Stimulated activated CD4-positive, alpha-beta T cell treated with anti-CD3 and anti-CD28 coated beads, Interleukin-4, amount 100 ng/mL, for 24 hours (primary cell): ENCODE data around the gene SARS1.

ENCODE experiments used
- DNase-seq: peaks from one replicate; pipeline ENCODE4 v3.0.0-alpha.2; 2020

SARS1 gene

DNA sequence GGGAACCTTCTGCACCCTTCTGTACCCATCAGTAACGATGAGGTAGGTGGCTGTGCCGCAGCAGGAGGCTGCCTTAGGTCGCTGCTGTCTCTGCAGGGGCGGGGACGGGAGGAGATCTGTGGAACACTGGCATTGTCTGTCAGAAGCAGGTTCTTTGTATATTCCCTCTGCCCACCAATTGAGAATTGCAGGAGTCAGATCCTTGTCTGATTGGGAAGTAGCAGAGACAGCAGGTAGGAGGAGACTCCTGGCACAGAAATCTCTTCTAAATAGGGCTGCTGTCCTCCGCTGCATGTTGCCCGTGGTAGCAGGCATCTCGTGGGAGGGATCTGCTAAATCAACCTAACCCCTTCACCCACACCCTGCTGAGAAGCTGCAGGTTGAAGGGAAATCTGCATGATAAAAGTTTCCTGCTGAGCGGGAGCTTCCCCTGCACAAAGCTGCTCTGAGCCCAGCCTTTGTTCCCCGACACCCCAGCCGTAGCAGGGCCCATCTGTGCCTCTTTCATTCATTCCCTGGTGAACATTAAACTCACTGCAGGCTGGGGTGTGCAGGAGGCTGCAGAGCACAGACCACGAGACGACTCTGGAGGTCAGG is 15.9 kb downstream of the SARS1 start:
- no peak for DNase-seq

DNA sequence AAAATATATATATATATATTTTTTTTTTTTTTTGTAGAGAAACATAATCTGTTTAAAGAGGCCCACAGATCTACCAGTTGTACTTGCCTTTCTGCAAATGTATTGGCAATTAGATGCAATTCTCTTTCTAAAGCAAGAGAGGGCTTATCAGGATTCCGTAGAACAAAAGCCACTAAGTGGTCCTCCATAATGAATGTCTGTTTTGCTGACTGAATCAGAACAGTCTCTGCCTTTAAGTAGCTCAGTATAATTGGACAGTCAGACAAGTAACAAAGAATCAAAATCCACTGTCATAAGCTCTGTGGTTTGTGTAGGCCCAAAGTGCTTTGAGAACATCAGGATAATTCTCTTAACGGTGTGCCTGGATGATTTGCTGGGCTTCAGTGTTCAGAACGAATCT is 17.3 kb downstream of the SARS1 start:
- DNase-seq, result no peak

DNA sequence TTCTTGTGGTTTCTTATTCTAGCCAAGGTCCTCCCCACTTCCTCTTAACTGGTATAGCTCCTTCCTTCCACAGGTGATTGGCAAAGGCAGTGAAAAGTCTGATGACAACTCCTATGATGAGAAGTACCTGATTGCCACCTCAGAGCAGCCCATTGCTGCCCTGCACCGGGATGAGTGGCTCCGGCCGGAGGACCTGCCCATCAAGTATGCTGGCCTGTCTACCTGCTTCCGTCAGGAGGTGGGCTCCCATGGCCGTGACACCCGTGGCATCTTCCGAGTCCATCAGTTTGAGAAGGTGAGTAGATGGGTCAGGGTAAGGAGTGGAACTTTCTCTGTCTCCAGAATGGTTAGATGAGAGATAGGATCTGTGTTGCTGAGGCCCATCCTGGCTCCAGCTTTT is 21.4 kb downstream of the SARS1 start:
- no peak for DNase-seq

DNA sequence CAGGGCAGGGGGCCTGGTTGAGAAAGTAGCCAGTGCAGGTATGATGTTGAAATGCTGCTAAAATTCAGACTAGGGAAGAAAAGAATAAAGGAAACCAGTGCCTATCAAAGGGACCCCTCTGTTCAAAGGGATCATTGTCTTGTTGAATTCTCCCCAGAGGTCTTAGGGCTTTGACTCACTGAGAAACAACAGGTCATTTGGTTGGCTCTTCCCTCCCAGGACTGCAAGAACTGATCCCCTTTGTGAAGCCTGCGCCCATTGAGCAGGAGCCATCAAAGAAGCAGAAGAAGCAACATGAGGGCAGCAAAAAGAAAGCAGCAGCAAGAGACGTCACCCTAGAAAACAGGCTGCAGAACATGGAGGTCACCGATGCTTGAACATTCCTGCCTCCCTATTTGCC is 23.8 kb downstream of the SARS1 start:
- no peak for DNase-seq

DNA sequence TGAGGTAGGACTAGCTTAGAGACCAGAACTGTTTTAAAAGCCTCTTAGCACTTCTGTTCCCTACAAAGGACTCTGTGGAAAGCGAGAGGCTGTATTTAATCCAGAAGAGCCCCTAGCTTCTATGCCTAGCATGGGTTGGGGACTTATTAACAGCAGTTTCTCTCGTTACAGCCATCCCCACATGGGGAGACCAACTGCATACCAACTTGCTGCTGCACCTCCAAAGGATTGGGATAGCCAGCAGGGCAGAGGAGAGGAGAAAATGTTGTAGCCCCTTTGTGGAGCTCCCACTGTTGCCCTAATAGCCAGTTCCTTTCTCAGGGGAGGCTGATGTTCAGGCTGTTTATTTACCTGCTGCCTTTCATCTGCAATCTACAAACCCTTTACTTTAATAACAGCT is 24.7 kb downstream of the SARS1 start:
- no peak for DNase-seq

DNA sequence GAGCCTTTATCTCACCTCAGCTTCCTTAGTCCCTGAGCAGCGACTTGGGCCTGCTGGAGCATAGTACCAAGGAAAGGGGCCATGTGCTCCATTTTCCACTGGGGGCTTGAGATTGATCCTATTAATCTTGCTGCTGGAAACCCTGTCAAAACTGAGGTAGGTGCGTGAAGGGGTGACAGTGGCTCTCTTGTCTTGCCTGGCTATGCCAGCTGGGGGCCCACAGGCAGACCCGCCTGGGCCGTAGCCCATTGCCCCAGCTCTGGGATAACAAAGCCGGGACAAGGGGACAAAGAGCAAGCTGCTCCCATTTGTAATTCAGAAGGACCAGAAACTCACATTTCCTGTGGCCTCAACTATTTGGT is 25.3 kb downstream of the SARS1 start:
- DNase-seq, result no peak

DNA sequence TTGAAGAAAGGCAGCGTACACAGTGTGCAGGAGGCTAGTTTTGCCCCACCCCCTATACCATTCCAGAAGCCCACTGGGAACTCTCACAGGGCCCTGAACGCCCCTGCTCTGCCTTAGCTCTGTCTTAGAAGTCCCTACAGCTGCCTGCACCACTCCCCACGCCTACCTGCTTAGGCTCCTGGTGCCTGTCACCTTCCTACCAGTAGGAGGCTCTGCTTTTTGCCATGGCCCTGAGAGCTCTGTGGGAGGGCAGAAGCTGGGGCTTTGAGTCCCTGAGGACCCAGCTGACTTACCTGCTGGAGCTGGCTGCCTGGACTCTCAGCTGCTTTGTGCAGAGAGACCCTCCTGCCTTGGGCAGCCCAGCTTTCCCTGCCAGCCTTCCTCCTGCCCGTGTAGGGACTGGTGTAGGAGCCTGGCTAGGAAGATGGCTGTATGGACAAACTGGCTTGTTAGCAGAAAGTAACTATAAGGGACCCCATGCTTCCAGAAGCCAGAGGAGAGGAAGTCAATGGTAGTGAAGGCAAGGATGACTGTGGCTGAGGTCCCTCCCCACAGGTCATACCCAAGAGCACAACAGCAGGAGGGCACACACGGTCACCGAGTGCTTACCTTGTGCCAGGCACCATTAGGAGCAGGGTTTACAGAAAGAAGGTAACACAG is 25.8 kb downstream of the SARS1 start:
- peak; percentile 25 for DNase-seq

DNA sequence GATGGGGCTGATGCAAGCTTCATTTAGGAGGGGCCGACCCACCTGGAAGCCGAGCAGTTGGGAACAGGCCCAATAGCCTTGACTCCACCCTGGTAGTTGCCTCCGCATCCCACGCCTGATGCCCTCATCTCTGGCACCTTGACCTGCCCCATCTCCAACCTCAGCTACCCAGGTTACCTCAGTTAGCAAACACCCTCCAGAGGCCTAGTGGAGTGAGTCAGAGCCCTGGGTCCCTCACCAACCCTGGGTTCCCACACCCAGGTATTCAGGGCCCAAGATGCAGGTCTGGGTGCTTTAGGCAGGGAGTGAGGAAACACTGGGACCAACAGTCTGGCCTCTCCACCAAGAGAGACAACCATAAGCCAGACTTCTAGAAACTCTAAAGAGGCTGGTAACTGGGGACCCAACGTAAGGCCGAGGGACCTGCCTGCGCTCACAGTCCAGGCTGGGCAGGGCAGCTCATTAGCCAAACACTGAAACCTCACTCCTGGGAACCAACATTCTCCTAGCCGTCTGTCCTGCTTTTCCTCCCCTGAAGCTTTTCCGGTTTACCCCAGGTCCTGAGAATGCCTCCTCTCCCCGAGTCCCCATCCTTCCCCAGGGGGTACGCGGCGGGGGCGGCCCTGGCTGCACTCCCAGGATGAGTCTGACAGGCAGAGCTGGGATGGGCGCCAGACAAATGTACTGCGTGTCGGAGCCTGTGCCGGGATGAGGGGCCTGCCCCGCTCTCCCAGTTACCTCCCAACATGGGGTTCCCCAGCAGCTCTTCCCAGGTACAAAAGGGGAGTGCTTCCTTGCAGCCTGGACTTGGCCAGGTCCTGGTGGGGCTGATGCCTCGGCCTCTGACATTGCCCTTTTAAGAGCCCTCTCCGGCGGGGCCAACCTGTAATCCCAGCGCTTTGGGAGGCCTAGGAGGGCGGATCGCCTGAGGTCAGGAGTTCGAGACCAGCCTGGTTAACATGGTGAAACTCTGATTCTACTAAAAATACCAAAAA is 26.7 kb downstream of the SARS1 start:
- DNase-seq, result no peak

DNA sequence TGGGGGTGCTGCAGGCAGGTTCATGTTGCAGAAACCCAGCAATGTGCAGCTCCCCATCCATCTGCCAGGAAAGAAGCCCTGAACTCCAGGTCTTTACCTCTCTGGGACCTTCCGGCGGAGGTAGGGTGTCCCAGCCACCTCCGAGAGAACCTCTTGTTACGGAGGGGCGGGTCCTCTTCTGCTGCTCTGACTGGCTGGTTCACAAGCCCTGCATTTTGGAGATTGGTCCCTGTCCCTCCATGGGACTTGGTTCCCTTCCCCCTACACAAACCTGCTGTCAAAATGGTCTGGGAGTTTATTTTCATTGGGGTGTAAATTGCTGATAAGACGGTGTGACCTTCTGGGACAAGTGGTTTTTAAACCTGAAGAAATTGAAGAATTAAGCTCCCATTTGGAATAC is 27.6 kb downstream of the SARS1 start:
- DNase-seq, result no peak

DNA sequence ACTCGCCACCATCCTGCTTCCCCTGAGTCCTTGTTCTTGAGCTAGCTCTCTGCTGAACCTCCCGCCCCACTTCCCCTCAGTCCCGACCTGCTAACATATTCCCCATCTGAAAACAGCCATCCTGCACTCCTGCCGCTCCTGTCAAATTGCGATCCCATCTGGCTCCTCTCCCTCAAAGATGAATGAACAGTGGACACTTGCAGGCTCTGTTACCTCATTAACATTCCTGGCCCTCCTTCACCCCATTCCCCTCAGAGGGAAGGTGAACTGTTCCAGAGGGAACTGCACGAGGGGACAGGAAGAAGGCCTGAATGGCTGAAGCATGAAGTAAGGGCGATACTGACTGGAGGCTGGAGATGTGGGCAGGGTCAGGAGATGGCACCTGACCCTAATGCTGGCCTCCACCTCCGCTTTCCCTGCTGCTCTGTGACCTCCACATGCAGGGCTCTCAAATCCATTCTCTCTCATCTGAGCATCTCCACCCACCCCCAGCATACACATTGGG is 28.2 kb downstream of the SARS1 start:
- no peak for DNase-seq

DNA sequence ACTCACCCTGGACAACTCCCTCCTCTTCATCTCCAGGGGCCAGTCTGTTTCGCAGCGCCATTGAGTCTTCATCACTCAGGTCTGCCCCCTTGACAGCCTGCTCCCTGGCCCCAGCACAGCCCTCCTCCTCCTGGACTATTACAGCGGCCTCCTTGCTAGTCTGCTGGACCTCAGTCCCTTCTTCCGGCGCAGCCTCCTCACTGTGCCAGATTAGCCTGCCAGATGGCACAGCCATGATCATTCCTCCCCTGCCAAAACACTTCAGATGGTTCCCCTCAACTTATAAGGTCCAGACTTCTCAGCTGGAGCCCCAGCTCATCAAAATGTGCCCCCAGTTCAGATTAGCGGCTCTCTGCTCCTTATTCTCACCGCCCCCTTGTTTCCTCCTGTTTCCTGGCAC is 28.7 kb downstream of the SARS1 start:
- no peak for DNase-seq

DNA sequence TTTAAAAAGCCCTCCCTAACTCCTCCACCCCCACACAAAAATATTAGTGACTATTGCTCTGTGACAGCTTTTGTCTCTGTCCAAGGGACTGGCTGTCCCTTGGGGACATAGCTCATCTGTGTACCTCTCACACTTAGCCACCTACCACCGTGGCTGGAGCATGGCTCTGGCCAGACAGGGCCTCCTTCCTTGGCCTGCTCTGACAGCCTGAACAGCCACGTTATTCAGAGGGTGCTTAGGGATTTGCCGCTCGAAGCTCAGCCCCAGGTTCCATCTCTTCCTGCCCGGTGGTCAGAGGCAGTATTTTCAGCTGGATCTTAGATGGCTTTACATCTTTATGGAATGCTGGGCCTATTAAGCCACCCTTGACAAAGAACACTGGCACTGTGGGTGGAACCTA is 29.5 kb downstream of the SARS1 start:
- no peak for DNase-seq

DNA sequence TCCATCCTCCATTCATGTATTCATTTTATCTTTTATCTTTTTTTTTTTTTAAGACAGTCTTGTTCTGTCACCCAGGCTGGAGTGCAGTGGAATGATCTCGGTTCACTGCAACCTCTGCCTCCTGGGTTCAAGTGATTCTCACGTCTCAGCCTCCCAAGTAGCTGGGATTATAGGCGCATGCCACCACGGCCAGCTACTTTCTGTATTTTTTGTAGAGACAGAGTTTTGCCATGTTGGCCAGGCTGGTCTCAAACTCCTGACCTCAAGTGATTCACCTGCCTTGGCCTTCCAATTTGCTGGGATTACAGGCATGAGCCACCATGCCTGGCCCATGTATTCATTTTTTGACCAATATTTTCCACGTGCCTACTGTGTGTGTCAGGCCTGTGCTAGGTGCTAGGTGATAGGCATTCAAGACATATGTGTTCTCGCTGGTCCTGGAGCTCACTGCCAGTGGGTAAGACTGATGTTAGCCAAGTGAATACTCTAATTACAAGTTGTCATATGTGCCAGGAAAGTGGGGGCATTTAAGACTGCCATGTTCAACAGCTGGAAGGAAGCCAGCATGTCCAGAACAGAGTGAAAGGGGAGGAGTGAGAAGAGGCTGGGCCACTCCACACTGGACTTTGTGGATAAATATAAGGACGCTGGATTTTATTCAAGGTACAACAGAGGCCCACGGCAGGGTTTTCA is 30.3 kb downstream of the SARS1 start:
- DNase-seq, result no peak

DNA sequence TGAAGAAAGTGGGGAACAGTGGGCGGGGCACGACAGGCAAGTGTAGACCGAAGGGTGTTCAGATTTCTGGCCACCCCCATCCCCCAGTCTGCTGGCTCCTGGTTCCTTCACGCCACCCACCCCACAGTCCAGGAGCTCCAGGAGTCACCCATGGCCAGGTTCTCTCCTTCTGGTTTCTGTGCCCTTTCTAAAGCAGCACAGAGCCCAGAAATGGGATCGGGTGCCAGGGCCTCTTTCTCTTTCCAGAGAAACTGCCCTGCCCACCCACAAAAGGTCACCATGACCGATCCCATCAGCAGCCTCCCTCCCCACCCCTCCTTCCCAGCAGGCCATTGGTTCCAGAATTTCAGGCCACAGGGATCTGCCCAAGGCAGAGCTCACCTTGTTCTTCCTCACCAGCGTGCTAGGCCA is 32.4 kb downstream of the SARS1 start:
- no peak for DNase-seq

DNA sequence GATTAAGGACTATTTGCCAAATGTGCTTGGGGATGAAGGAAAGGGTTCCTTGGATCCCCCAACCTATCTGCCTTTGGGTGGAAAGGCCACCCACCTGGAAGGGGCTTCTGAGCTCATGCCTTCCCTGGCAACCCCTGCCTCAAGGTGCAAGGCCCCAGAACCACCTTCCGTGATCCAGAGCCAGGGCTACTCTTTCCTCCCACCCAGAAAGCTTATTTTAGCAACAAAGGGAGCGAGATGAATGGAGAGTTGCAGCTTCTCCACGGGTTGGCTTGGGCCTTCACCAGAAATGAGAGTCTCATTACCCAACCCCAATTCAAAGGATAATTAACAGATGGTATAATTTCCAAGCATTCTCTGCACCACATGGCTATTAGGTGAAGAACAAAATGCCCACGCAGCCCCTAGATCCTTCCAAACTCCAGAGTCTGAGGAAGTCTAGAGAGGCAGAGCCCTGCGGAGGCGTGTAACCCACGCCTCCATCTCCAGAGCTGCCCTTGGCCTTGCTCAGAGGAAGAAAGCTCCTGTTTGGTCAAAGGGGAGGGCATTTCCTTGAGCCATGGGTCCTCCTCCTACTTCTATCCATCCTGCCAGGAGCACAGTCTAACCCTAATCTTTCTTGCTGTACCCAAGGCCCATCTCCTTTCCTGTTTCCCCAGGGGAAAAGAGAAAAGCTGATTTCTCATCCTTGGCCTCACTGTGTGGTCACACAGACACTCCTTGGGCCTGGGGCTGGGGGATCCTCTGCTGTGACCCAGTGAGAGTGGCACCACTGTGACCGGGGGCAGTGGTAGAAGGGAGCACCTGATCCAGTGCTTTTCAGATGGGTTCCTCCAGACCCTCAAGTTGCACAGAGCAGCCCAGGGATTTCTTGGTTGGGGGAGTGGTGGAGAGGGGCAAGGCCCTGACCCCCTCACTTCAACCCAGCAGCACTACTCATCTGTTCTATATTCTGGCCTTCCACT is 34.0 kb downstream of the SARS1 start:
- no peak for DNase-seq

DNA sequence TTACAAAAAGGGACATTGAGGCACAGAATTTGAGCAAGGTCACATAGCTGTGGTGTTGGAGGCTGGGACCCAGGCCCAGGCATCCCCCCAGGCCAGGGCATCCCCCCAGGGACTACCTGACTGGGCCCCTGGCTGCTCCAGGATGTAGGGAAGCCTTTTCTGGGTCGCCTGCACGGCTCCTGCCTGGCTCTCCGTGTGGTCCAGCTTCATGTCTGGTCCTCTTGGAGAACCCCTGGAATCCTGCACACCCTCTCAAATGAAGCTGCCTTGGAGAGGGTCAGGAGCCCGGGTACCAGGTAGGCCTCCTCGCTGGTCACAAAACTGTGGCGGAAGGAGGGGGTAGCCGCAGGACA is 34.7 kb downstream of the SARS1 start:
- no peak for DNase-seq

DNA sequence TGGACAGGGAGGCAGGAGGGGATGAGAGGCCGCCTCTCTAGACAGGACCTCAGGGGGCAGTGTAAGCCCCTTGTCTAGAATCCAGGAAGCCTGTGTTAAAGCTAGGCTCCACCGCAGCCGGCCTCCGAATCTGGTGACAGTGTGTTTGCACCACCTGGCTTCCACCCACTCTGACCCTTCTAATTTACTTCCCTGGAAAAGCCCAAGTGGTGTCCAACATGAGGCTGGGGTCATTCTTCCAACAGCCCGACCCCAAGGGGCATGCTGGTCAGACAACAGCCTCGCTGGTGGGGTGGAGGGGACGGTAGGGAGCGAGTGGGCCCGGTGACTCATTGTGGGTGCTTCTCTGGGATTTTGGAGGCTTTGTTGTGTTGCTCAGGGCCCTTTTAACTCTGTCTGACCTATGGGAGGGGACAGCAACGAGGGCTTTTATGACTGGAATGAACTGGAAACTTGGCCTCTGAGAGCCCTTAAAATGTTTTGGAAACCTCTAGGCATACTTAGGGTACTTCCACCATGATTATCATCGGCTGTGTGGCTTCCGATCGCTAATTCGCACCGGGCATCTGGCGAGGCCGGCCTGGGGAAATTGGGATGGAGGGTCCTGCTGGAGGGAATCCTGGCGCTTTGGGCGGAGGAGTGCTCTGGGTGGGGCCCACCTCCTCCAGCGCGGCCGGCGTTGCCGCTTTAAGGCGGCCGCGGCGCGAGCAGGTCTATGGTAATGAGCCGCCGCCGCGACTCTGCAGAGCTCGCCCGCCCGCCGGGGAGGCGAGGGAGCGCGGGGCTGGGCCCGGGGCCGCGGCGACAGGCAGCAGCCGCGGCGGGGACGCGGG is 35.3 kb downstream of the SARS1 start, which contains the start of gene CELSR2:
TSS of gene CELSR2 (plus strand) at position 743 of the 833 bp plus-strand sequence. CDS start 541 bp downstream, outside the sequence.
- peak; percentile 58 for DNase-seq

DNA sequence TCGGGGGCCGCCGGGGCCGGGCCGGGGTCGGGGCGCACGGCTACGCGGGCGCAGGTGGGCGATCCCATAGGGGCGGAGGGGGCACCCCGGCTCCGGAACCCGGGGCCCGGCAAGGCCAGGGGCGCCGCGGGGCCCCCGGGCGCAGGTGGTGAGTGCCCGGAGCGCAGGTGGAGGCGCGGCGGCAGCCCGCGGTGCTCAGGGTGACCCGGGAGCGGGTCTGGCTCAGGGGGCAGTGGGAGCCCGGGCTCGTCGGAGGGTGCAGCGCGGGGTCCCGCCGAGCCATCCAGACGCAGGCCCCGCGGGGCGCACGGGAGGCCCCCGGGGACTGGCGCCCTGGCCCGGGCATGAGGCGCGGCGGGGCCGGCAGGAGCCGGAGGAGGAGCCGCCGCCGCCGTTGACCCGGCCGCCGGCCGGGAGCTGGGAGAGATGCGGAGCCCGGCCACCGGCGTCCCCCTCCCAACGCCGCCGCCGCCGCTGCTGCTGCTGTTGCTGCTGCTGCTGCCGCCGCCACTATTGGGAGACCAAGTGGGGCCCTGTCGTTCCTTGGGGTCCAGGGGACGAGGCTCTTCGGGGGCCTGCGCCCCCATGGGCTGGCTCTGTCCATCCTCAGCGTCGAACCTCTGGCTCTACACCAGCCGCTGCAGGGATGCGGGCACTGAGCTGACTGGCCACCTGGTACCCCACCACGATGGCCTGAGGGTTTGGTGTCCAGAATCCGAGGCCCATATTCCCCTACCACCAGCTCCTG is 36.1 kb downstream of the SARS1 start:
- no peak for DNase-seq

DNA sequence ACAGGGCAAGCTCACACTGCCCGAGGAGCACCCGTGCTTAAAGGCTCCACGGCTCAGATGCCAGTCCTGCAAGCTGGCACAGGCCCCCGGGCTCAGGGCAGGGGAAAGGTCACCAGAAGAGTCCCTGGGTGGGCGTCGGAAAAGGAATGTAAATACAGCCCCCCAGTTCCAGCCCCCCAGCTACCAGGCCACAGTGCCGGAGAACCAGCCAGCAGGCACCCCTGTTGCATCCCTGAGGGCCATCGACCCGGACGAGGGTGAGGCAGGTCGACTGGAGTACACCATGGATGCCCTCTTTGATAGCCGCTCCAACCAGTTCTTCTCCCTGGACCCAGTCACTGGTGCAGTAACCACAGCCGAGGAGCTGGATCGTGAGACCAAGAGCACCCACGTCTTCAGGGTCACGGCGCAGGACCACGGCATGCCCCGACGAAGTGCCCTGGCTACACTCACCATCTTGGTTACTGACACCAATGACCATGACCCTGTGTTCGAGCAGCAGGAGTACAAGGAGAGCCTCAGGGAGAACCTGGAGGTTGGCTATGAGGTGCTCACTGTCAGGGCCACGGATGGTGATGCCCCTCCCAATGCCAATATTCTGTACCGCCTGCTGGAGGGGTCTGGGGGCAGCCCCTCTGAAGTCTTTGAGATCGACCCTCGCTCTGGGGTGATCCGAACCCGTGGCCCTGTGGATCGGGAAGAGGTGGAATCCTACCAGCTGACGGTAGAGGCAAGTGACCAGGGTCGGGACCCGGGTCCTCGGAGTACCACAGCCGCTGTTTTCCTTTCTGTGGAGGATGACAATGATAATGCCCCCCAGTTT is 36.9 kb downstream of the SARS1 start:
- DNase-seq, result no peak
